ENCODE data around the gene MVP. TPM values are rescaled to one million over a fixed set of nuclear protein-coding genes. Genes with fewer than 3 reads are reported as not detected.
A peak's percentile ranks its signal among the peaks of the same experiment; 100 is the strongest.

Gene MVP
- total RNA-seq, 1 experiment from 2014 or later: 75.1 TPM

- H3K27ac ChIP-seq (ENCODE audit: low read depth, low read length): no peak overlapping the region
- H3K4me1 ChIP-seq (ENCODE audit: control insufficient read depth in 1 of 2, insufficient read depth in 2 of 2, low read length in 2 of 2): peaks cover 13 to 19% of the 10 kb centered on the region in 2 experiments
- CTCF ChIA-PET: interaction anchor here (1.0 to 1.4 kb wide), 2 partner anchors 22 to 54 kb away, joined by 3 read pairs; partner anchors contain the start of gene PAGR1
- H3K79me2 ChIP-seq (ENCODE audit: insufficient read depth, low read length): peaks cover 76% of the 10 kb centered on the region
- peaks cover 25 to 37% of the 10 kb centered on the region in 2 experiments for H3K36me3 ChIP-seq (ENCODE audit: control insufficient read depth in 1 of 2, insufficient read depth in 2 of 2, low read length in 2 of 2)
- intact Hi-C loops (cut with micrococcal nuclease): no loop called here
- H3K9me2 ChIP-seq (ENCODE audit: insufficient read depth): no peaks in the 10 kb centered on the region
- no peak overlapping the region for H3K4me3 ChIP-seq (replicated peaks in 1 of 2; ENCODE audit: low read depth in 1 of 2, low read length in 2 of 2)
- TF ChIP-seq RAD21 (IDR thresholded peaks at IDR 0.05; ENCODE audit: low read depth): no peak
- H3K27me3 ChIP-seq (ENCODE audit: insufficient read depth, low read length): no peaks in the 10 kb centered on the region
- H4K20me1 ChIP-seq (ENCODE audit: insufficient read depth): peaks cover 3% of the 10 kb centered on the region; the same call in 1 of the 2 replicates
- no TSS peak for BruUV-seq (replicated peaks)
- RAD21 ChIA-PET (ENCODE audit: low non-redundant PET in 1 of 2, low total read pairs in 2 of 2, uncharacterized antibody in 2 of 2, unreplicated experiment in 2 of 2): no interaction called here
- H2AFZ ChIP-seq (ENCODE audit: low read depth, low read length, poor library complexity, severe bottlenecking): no peak overlapping the region
- H3K9me3 ChIP-seq (ENCODE audit: control insufficient read depth in 1 of 2, insufficient read depth in 1 of 2, low read depth in 1 of 2, low read length in 2 of 2): no peaks in the 10 kb centered on the region
- DNase-seq (ENCODE audit: low read depth, low spot score): no peak
- ATAC-seq: no peak
- H3K4me2 ChIP-seq (ENCODE audit: low read length): no peak overlapping the region
- no peak overlapping the region for H3K9ac ChIP-seq (ENCODE audit: low read length)
- POLR2A ChIA-PET: no interaction called here
Measured at GRCh38 chr16:29794231-29794710, 26.0 kb upstream of the MVP start.

- no peaks in the 10 kb centered on the region for H3K9me3 ChIP-seq (ENCODE audit: control insufficient read depth in 1 of 2, insufficient read depth in 1 of 2, low read depth in 1 of 2, low read length in 2 of 2)
- intact Hi-C loops (cut with micrococcal nuclease): no loop called here
- H3K4me3 ChIP-seq (replicated peaks in 1 of 2; ENCODE audit: low read depth in 1 of 2, low read length in 2 of 2): no peak overlapping the region
- no peak overlapping the region for H3K9ac ChIP-seq (ENCODE audit: low read length)
- H3K9me2 ChIP-seq (ENCODE audit: insufficient read depth): no peaks in the 10 kb centered on the region
- H3K4me1 ChIP-seq (ENCODE audit: control insufficient read depth in 1 of 2, insufficient read depth in 2 of 2, low read length in 2 of 2): peaks cover 11 to 26% of the 10 kb centered on the region in 2 experiments
- peaks cover 25 to 48% of the 10 kb centered on the region in 2 experiments for H3K36me3 ChIP-seq (ENCODE audit: control insufficient read depth in 1 of 2, insufficient read depth in 2 of 2, low read length in 2 of 2)
- H3K27me3 ChIP-seq (ENCODE audit: insufficient read depth, low read length): no peaks in the 10 kb centered on the region
- H2AFZ ChIP-seq (ENCODE audit: low read depth, low read length, poor library complexity, severe bottlenecking): no peak overlapping the region
- H3K4me2 ChIP-seq (ENCODE audit: low read length): no peak overlapping the region
- DNase-seq (ENCODE audit: low read depth, low spot score) (no peak), ATAC-seq (no peak)
- CTCF ChIA-PET: no interaction called here
- TF ChIP-seq ZNF274 (IDR thresholded peaks at IDR 0.05; ENCODE audit: low read depth, low read length) (no peak), ELF1 (IDR thresholded peaks at IDR 0.05; ENCODE audit: borderline replicate concordance, low read depth) (no peak), CBX3 (IDR thresholded peaks at IDR 0.05; ENCODE audit: low read depth) (no peak), ZFX (IDR thresholded peaks at IDR 0.05) (no peak), FOSL1 (IDR thresholded peaks at IDR 0.05; ENCODE audit: low read depth) (no peak), ZBTB33 (IDR thresholded peaks at IDR 0.05; ENCODE audit: extremely low read depth, insufficient replicate concordance, low read length) (no peak), EGR1 (IDR thresholded peaks at IDR 0.05; ENCODE audit: low read depth) (no peak), MAX (IDR thresholded peaks at IDR 0.05) (no peak), REST (IDR thresholded peaks at IDR 0.05; ENCODE audit: low read depth) (no peak), POLR2A (IDR thresholded peaks at IDR 0.05; ENCODE audit: borderline replicate concordance, extremely low read depth, insufficient read depth, insufficient read length) (no peak), SP1 (IDR thresholded peaks at IDR 0.05; ENCODE audit: low read depth) (no peak), RAD21 (IDR thresholded peaks at IDR 0.05; ENCODE audit: low read depth) (no peak), SRF (IDR thresholded peaks at IDR 0.05; ENCODE audit: low read depth) (no peak), ATF3 (IDR thresholded peaks at IDR 0.05) (no peak), EZH2 (IDR thresholded peaks at IDR 0.05) (no peak), SIN3A (IDR thresholded peaks at IDR 0.05; ENCODE audit: low read depth) (no peak)
- peak overlapping the region; percentile 85; the same call in 1 of the 2 replicates for H3K27ac ChIP-seq (ENCODE audit: low read depth, low read length)
- POLR2A ChIA-PET: interaction anchor here (1.1 kb wide), 1 partner anchor 12 kb away, joined by 3 read pairs; the partner anchor contains the start of gene KIF22
- RAD21 ChIA-PET (ENCODE audit: low non-redundant PET in 1 of 2, low total read pairs in 2 of 2, uncharacterized antibody in 2 of 2, unreplicated experiment in 2 of 2): no interaction called here
- H4K20me1 ChIP-seq (ENCODE audit: insufficient read depth): peaks cover 3% of the 10 kb centered on the region; the same call in 1 of the 2 replicates
- H3K79me2 ChIP-seq (ENCODE audit: insufficient read depth, low read length): peaks cover 10% of the 10 kb centered on the region
- no TSS peak for BruUV-seq (replicated peaks)
Measured at GRCh38 chr16:29802416-29802935, 17.8 kb upstream of the MVP start.

Measured in HCT116 (cell line).